Body of pancreas (tissue), 4 donors: ENCODE results near the gene SLC9A5. TPM values are rescaled to one million over a fixed set of nuclear protein-coding genes. Genes with fewer than 3 reads are reported as not detected.

ENCODE experiments used
- ATAC-seq: fragments of 150-250 bp; one replicate; pipeline ENCODE4 v1.9.1; 2016
- DNase-seq, 4 donors: peaks; one replicate each; pipeline ENCODE4 v3.0.0-alpha.2; 2019
- H3K27ac ChIP-seq, 4 donors: fragments of 200-600 bp; sonication (generic); 1 replicate in 3 of 4; 2 replicates in 1 of 4; pipeline versions ENCODE4 v1.5.1 to v1.6.1; 2016 to 2019; ENCODE audit warnings: mild to moderate bottlenecking in 1 of 4, mixed read lengths in 1 of 4, moderate library complexity in 1 of 4
- H3K27me3 ChIP-seq, 2 donors: fragments of 200-600 bp; sonication (generic); one replicate each; pipeline ENCODE4 v1.6.0; 2016; ENCODE audit warnings: mild to moderate bottlenecking in 1 of 2
- H3K36me3 ChIP-seq, 2 donors: fragments of 200-600 bp; sonication (generic); replicated peaks in 1 of 2; 2 replicates each; pipeline ENCODE4 v1.5.1; 2016; ENCODE audit warnings: low read depth in 2 of 2; ENCODE audit not compliant: insufficient read depth in 1 of 2
- H3K4me1 ChIP-seq: fragments of 200-600 bp; sonication (generic); one replicate; pipeline ENCODE4 v1.6.0; 2016
- H3K4me3 ChIP-seq, 2 donors: fragments of 200-600 bp; sonication (generic); 1 replicate in 1 of 2; 2 replicates in 1 of 2; pipeline ENCODE4 v1.5.1; 2016 to 2019
- H3K9me3 ChIP-seq, 3 donors: fragments of 200-600 bp; sonication (generic); 1 replicate in 2 of 3; 2 replicates in 1 of 3; pipeline ENCODE4 v1.5.1; 2016
- POLR2A ChIP-seq, 3 donors: fragments of 450-650 bp; IDR thresholded peaks; one replicate each; pipeline ENCODE4 v1.6.1; 2016; ENCODE audit warnings: antibody characterized with exemption in 3 of 3, mild to moderate bottlenecking in 2 of 3
- WGBS, 2 donors: methylation state at CpG; one replicate each; pipeline ENCODE4 v1.1.5; 2017; 5-methylcytosine and 5-hydroxymethylcytosine counted together
- intact Hi-C: fragments of 100-400 bp; cut with DNase I; formaldehyde crosslinking; loops from one replicate; pipeline ENCODE4 v1.15.1; 2023
- total RNA-seq, 2 donors: library from RNA; depleted of rRNA; stranded (reverse); fragments of >200 nt; gene quantifications; one replicate each; pipeline ENCODE4 v1.1.0, GENCODE V29; 2016
- TF ChIP-seq, protein P1 (sequence below), 7 experiments: fragments of 450-650 bp in 4 of 7; fragments of 200-600 bp in 3 of 7; sonication (generic) in 3 of 7; IDR thresholded peaks; one replicate each; pipeline ENCODE4 v1.5.1; 2016 to 2019; ENCODE audit warnings: antibody characterized with exemption in 7 of 7

The SLC9A5 gene
- total RNA-seq, 2 donors from 2014 or later: 0.26 to 0.33 TPM

DNA sequence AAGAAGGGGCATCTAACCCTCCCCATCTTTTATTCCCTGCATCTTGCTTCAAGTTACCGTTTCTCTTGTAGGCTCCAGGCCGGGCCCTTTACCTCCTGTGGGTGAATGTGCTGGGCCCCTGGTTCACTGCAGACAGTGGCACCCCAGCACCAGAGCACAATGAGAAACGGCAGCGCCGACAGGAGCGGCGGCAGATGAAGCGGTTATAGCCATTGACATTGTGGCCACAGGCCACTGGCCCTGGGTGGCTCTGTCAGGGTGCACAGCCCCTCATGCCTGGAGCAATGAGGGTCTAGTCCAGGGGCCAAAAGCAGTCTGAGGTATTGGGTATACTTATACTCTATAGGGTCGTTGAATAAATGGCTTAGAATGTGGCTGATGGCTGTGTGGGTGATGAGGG is 19.9 kb upstream of the SLC9A5 start:
- H3K4me3 ChIP-seq: no peak overlapping the region
- WGBS, 2 donors: 80 to 81% methylated on average over 7 to 9 of the region's 9 CpGs
- H3K36me3 ChIP-seq: peaks cover 0 to 14% of the 10 kb centered on the region in 2 donors
- no peak for TF ChIP-seq POLR2A (IDR thresholded peaks at IDR 0.05)
- TF ChIP-seq, protein P1, sequence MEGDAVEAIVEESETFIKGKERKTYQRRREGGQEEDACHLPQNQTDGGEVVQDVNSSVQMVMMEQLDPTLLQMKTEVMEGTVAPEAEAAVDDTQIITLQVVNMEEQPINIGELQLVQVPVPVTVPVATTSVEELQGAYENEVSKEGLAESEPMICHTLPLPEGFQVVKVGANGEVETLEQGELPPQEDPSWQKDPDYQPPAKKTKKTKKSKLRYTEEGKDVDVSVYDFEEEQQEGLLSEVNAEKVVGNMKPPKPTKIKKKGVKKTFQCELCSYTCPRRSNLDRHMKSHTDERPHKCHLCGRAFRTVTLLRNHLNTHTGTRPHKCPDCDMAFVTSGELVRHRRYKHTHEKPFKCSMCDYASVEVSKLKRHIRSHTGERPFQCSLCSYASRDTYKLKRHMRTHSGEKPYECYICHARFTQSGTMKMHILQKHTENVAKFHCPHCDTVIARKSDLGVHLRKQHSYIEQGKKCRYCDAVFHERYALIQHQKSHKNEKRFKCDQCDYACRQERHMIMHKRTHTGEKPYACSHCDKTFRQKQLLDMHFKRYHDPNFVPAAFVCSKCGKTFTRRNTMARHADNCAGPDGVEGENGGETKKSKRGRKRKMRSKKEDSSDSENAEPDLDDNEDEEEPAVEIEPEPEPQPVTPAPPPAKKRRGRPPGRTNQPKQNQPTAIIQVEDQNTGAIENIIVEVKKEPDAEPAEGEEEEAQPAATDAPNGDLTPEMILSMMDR (IDR thresholded peaks at IDR 0.05): no peak
- DNase-seq (no peak), ATAC-seq (no peak)
- H3K27ac ChIP-seq: no peak overlapping the region
- intact Hi-C loops: no loop called here
- H3K27me3 ChIP-seq: no peaks in the 10 kb centered on the region
- H3K4me1 ChIP-seq: peaks cover 25% of the 10 kb centered on the region
- no peaks in the 10 kb centered on the region for H3K9me3 ChIP-seq

DNA sequence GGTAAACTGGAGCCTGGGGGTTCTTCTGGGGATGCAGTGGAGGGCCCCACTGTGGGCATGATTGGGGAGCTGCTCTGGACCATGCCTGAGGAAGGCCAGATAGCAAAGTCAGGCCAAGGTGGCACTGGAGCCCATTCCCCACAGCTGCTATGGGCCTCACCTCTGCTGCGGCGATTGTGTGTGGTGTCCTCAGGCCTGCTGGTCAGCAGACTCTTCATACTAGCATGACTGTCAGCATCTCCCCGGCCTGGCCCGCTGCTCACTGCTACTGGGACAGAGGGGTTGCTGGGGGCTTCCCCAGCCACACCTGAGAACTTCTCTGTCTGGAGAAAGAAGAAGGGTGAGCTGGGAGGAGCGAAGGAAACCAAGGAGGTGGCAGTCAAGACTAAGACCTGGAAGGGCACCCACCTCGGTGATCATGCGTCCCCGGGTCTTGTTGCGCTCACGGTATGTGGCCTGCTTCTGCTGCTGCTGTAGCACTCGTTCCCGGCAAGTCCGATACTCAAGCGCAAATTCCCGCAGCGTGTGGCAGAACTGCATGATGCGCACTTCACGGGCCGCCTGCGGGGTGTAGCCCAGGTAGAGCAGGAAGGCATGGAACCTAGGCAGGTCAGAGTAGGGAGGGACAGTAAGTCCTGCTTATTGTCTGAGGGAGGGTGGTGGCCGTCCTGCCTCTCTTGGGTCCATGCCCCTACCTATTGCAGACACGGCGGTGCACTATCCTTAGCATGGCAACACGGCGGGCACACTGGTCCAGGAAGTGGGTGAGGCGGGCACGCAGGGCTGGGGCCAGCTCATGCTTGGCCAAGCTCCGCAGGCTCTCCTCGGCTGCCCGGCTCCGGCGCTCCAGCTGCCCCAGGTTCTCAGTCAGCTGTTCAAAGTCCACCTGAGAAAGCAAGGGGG is 18.6 kb upstream of the SLC9A5 start:
- TF ChIP-seq, protein P1 (IDR thresholded peaks at IDR 0.05): no peak
- TF ChIP-seq POLR2A (IDR thresholded peaks at IDR 0.05): no peak
- intact Hi-C loops: no loop called here
- Histone ChIP-seq H3K4me3 (no peak overlapping the region), H3K4me1 (peaks cover 25% of the 10 kb centered on the region), H3K27me3 (no peaks in the 10 kb centered on the region), H3K27ac (no peak overlapping the region), H3K36me3 (peaks cover 0 to 15% of the 10 kb centered on the region in 2 donors), H3K9me3 (no peaks in the 10 kb centered on the region)
- WGBS, 2 donors: 91% methylated on average over 20 to 31 of the region's 32 CpGs
- DNase-seq (no peak), ATAC-seq (no peak)

DNA sequence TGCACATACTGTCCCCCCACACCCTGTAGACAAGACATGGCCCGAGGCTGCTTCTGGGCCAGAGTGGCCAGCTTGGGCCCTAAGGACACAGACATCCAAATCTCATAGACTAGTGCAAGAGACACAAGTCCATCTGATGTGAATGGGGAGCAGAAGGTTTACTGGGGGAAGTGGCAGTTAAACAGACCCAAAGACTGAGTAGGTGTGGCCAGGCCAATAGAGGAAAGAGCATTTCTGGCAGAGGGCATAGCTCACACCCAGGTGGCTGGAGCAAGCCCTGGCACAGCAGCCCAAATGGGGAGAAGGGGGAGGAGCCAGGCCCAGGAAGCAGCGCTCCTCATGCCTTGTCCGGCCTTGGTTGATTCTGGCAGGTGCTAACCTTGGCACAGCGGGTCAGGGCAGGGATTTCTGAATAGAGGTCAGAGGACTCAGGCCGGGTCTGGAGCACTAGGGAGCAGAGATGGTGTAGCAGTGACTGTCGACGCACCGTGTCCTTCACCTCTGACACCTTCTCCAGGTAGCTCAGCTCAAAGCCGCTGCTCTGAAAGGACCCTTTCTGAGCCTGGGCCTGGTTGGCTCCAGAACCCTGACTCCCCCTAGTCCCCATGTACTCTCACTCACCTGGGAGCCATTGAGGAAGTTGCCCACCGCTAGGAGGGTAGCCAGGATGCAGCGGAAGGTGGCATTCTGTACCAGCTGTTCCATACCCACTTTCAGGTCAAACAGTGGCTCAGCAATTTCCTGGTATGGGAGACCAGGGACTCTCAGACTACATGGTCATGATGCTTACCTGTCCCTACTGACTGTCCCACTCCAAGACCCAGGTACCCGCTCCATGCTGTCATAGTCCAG is 17.7 kb upstream of the SLC9A5 start:
- H3K9me3 ChIP-seq: no peaks in the 10 kb centered on the region
- WGBS, 2 donors: 70 to 72% methylated on average over 6 to 12 of the region's 12 CpGs
- no peaks in the 10 kb centered on the region for H3K27me3 ChIP-seq
- intact Hi-C loops: no loop called here
- ATAC-seq (no peak), DNase-seq (no peak)
- H3K36me3 ChIP-seq: peaks cover 0 to 18% of the 10 kb centered on the region in 2 donors
- no peak overlapping the region for H3K4me3 ChIP-seq
- TF ChIP-seq, protein P1 (IDR thresholded peaks at IDR 0.05): no peak
- no peak for TF ChIP-seq POLR2A (IDR thresholded peaks at IDR 0.05)
- no peak overlapping the region for H3K27ac ChIP-seq
- H3K4me1 ChIP-seq: peaks cover 16% of the 10 kb centered on the region

DNA sequence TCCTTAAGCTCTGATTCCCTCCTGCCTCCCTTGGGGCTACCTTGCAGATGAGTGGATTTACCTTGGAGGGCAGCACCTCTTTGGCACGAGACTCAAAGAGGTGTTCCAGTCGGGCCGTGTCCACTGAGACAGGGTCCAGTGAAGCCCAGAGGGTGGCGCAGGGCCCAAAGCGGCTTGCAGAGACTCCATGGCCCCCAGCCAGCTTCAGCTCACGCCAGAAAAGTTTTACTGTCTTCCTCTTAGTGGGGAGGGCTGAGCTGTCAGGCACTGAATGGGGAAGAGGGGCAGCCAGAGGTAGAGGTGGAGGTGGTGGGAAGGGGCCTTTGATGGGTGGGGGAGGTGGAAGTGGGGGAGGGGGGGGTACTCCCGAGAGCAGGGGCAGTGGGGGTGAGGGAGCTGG is 15.2 kb upstream of the SLC9A5 start:
- no peak overlapping the region for H3K27ac ChIP-seq

More for the DNA sequence above, 15.2 kb upstream of the SLC9A5 start:
- intact Hi-C loops: no loop called here
- no peak for ATAC-seq
- peaks cover 0 to 24% of the 10 kb centered on the region in 2 donors for H3K36me3 ChIP-seq
- H3K4me3 ChIP-seq: no peak overlapping the region
- no peaks in the 10 kb centered on the region for H3K27me3 ChIP-seq
- H3K4me1 ChIP-seq: no peaks in the 10 kb centered on the region
- 75 to 83% methylated on average over 1 to 7 of the region's 7 CpGs for WGBS, 2 donors
- DNase-seq: no peak
- no peak for TF ChIP-seq POLR2A (IDR thresholded peaks at IDR 0.05)
- TF ChIP-seq, protein P1 (IDR thresholded peaks at IDR 0.05): no peak
- no peaks in the 10 kb centered on the region for H3K9me3 ChIP-seq
